ENCODE results near the gene ITPR2.

ITPR2 gene

GRCh38 chr12:26861690-26862089, 28.7 kb upstream of the ITPR2 start:
- no peak for TF ChIP-seq CTCF (IDR thresholded peaks at IDR 0.05; ENCODE audit: low read depth, low read length, missing control alignments)

GRCh38 chr12:26857465-26858176, 24.6 kb upstream of the ITPR2 start:
- no peak for TF ChIP-seq CTCF (IDR thresholded peaks at IDR 0.05; ENCODE audit: low read depth, low read length, missing control alignments)
- no peak for DNase-seq (ENCODE audit: low read depth)
- no peak overlapping the region for H3K4me3 ChIP-seq (ENCODE audit: low read depth, low read length)

More at GRCh38 chr12:26861690-26862089, 28.7 kb upstream of the ITPR2 start:
- no peak for DNase-seq (ENCODE audit: low read depth)
- H3K4me3 ChIP-seq (ENCODE audit: low read depth, low read length): no peak overlapping the region

GRCh38 chr12:26855337-26855736, 22.3 kb upstream of the ITPR2 start:
- no peak overlapping the region for H3K4me3 ChIP-seq (ENCODE audit: low read depth, low read length)
- no peak for TF ChIP-seq CTCF (IDR thresholded peaks at IDR 0.05; ENCODE audit: low read depth, low read length, missing control alignments)
- no peak for DNase-seq (ENCODE audit: low read depth)

GRCh38 chr12:26854031-26854390, 21.0 kb upstream of the ITPR2 start:
- no peak for TF ChIP-seq CTCF (IDR thresholded peaks at IDR 0.05; ENCODE audit: low read depth, low read length, missing control alignments)
- no peak overlapping the region for H3K4me3 ChIP-seq (ENCODE audit: low read depth, low read length)
- DNase-seq (ENCODE audit: low read depth): no peak

- no peak overlapping the region for H3K4me3 ChIP-seq (ENCODE audit: low read depth, low read length)
- DNase-seq (ENCODE audit: low read depth): peak; percentile 48
- peak; percentile 82 for TF ChIP-seq CTCF (IDR thresholded peaks at IDR 0.05; ENCODE audit: low read depth, low read length, missing control alignments)
Observed at GRCh38 chr12:26853303-26854030, 20.5 kb upstream of the ITPR2 start.

GRCh38 chr12:26851031-26851809, 18.2 kb upstream of the ITPR2 start:
- no peak for DNase-seq (ENCODE audit: low read depth)

More at GRCh38 chr12:26851031-26851809, 18.2 kb upstream of the ITPR2 start:
- no peak overlapping the region for H3K4me3 ChIP-seq (ENCODE audit: low read depth, low read length)
- TF ChIP-seq CTCF (IDR thresholded peaks at IDR 0.05; ENCODE audit: low read depth, low read length, missing control alignments): no peak
